ENCODE results near the gene SLC25A14.

SLC25A14 gene

DNA sequence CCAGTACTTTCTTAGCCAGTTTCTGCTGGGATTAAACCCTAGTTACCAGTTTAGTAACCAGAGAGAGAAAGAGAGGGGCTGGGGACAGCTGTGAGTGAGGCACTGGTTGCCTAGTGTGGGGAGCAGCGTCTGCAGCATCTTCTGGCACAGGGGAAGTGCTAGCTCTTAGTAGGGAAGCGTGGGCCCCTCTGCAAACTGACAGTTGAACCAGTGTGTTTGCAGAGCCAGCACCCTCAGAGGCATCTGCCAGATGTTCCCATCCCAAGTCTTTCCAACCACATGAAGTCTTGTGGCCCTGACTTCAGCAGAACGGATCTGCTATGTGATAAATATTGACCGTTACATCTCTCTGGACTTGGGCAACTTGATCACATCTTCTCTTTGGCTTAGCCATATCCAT lies 77.1 kb downstream of the SLC25A14 start:
- Histone ChIP-seq H3K4me1 (ENCODE audit: control insufficient read depth, insufficient read depth, low read length) (no peaks in the 10 kb centered on the region), H3K27me3 (ENCODE audit: control insufficient read depth in 1 of 2, insufficient read depth in 2 of 2, low read length in 2 of 2) (no peaks in the 10 kb centered on the region), H3K9me3 (ENCODE audit: control insufficient read depth in 2 of 2, low read length in 2 of 2) (no peaks in the 10 kb centered on the region), H3K36me3 (ENCODE audit: control insufficient read depth in 2 of 2, insufficient read depth in 2 of 2, low read length in 2 of 2) (peaks cover 2 to 3% of the 10 kb centered on the region in 2 donors), H3K4me3 (ENCODE audit: low read length in 2 of 2) (no peak overlapping the region), H3K27ac (ENCODE audit: low read length) (no peak overlapping the region), H3K9ac (ENCODE audit: low read length in 2 of 2) (no peak overlapping the region)

DNA sequence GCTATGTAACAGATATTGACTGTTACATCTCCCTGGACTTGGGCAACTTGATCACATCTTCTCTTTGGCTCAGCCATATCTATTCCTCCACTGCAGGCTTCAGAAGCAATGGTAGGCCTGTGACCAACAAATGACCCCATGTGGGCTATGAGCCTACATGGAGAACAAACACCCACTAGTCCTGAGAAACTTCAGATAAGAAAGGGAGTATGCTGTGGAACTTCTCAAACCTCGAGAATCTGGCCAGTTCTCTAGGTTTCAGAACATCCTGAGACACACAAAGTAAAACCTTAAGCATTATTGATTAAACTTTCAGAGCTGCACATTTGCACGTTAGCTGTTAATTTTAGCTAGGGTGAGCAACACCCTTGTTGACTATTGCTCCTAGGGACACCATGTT lies 78.3 kb downstream of the SLC25A14 start:
- Histone ChIP-seq H3K4me3 (ENCODE audit: low read length in 2 of 2) (no peak overlapping the region), H3K9ac (ENCODE audit: low read length in 2 of 2) (no peak overlapping the region), H3K9me3 (ENCODE audit: control insufficient read depth in 2 of 2, low read length in 2 of 2) (no peaks in the 10 kb centered on the region), H3K27ac (ENCODE audit: low read length) (no peak overlapping the region), H3K27me3 (ENCODE audit: control insufficient read depth in 1 of 2, insufficient read depth in 2 of 2, low read length in 2 of 2) (peaks cover 0 to 3% of the 10 kb centered on the region in 2 donors), H3K36me3 (ENCODE audit: control insufficient read depth in 2 of 2, insufficient read depth in 2 of 2, low read length in 2 of 2) (peaks cover 0 to 3% of the 10 kb centered on the region in 2 donors), H3K4me1 (ENCODE audit: control insufficient read depth, insufficient read depth, low read length) (no peaks in the 10 kb centered on the region)

DNA sequence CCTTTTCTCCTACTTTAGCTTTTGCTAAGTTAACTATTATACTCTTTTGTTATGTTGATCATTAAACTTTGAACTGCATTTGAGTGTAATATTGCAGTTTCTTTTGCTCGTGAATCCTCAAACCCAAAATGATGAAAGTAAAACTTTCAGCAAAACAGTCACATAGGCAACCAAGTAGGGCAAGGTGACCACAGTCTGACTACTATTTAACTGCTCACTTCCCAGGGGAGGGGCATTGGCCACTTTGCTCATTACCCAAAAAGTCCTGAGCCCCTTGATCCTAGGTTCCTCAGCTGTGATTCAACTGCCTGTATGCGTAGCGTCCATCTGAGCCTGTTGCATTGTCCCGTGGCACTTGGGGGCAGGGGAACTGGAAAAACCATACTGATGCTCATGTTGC lies 79.0 kb downstream of the SLC25A14 start:
- H3K27me3 ChIP-seq (ENCODE audit: control insufficient read depth in 1 of 2, insufficient read depth in 2 of 2, low read length in 2 of 2): peaks cover 0 to 3% of the 10 kb centered on the region in 2 donors
- no peak overlapping the region for H3K4me3 ChIP-seq (ENCODE audit: low read length in 2 of 2)
- H3K4me1 ChIP-seq (ENCODE audit: control insufficient read depth, insufficient read depth, low read length): no peaks in the 10 kb centered on the region
- no peak overlapping the region for H3K9ac ChIP-seq (ENCODE audit: low read length in 2 of 2)
- peaks cover 0 to 3% of the 10 kb centered on the region in 2 donors for H3K36me3 ChIP-seq (ENCODE audit: control insufficient read depth in 2 of 2, insufficient read depth in 2 of 2, low read length in 2 of 2)
- no peak overlapping the region for H3K27ac ChIP-seq (ENCODE audit: low read length)
- no peaks in the 10 kb centered on the region for H3K9me3 ChIP-seq (ENCODE audit: control insufficient read depth in 2 of 2, low read length in 2 of 2)

- H3K9ac ChIP-seq (ENCODE audit: low read length in 2 of 2): no peak overlapping the region
- no peaks in the 10 kb centered on the region for H3K4me1 ChIP-seq (ENCODE audit: control insufficient read depth, insufficient read depth, low read length)
- no peaks in the 10 kb centered on the region for H3K9me3 ChIP-seq (ENCODE audit: control insufficient read depth in 2 of 2, low read length in 2 of 2)
- H3K36me3 ChIP-seq (ENCODE audit: control insufficient read depth in 2 of 2, insufficient read depth in 2 of 2, low read length in 2 of 2): peaks cover 0 to 3% of the 10 kb centered on the region in 2 donors
- peaks cover 0 to 4% of the 10 kb centered on the region in 2 donors for H3K27me3 ChIP-seq (ENCODE audit: control insufficient read depth in 1 of 2, insufficient read depth in 2 of 2, low read length in 2 of 2)
- H3K4me3 ChIP-seq (ENCODE audit: low read length in 2 of 2): no peak overlapping the region
- H3K27ac ChIP-seq (ENCODE audit: low read length): no peak overlapping the region
These were observed 79.5 kb downstream of the SLC25A14 start for GRCh38 chrX:130419263-130419662.
